Prostate gland (tissue), 2 donors: ENCODE data around the gene MAGEB17. TPM values are rescaled to one million over a fixed set of nuclear protein-coding genes. Genes with fewer than 3 reads are reported as not detected.
A peak's percentile ranks its signal among the peaks of the same experiment; 100 is the strongest.

Experiments
- DNase-seq: peaks from one replicate; pipeline ENCODE4 v3.0.0-alpha.2; 2019; ENCODE audit warnings: low spot score
- H3K27ac ChIP-seq, 2 donors: fragments of 200-600 bp; sonication (generic); 2 replicates each; pipeline ENCODE4 v1.5.1; 2017 to 2019
- H3K27me3 ChIP-seq: fragments of 200-600 bp; sonication (generic); replicated peaks from 2 replicates; pipeline ENCODE4 v1.5.1; 2019; ENCODE audit not compliant: insufficient read depth
- H3K36me3 ChIP-seq, 2 donors: fragments of 200-600 bp; sonication (generic); 1 replicate in 1 of 2; 2 replicates in 1 of 2; pipeline versions ENCODE4 v1.5.1 to v1.8.1; 2017 to 2019
- H3K4me1 ChIP-seq: fragments of 200-600 bp; sonication (generic); replicated peaks from 2 replicates; pipeline ENCODE4 v1.5.1; 2019
- H3K4me3 ChIP-seq, 2 donors: fragments of 200-600 bp; sonication (generic); 2 replicates each; pipeline ENCODE4 v1.5.1; 2017 to 2019
- H3K9me3 ChIP-seq: fragments of 200-600 bp; sonication (generic); 2 replicates; pipeline ENCODE4 v1.5.1; 2017
- CTCF ChIP-seq, 4 experiments: fragments of 200-600 bp in 2 of 4; fragments of 450-650 bp in 2 of 4; sonication (generic) in 2 of 4; IDR thresholded peaks; 1 replicate in 3 of 4; 2 replicates in 1 of 4; pipeline ENCODE4 v1.5.1; 2016 to 2019; ENCODE audit warnings: antibody characterized with exemption in 4 of 4, mild to moderate bottlenecking in 2 of 4, moderate library complexity in 2 of 4
- POLR2A ChIP-seq: fragments of 450-650 bp; IDR thresholded peaks from one replicate; pipeline ENCODE4 v1.6.1; 2016; ENCODE audit warnings: antibody characterized with exemption, mild to moderate bottlenecking
- POLR2AphosphoS5 ChIP-seq: sonication (generic); formaldehyde crosslinking; IDR thresholded peaks from one replicate; pipeline ENCODE4 v1.6.1; 2017; ENCODE audit warnings: antibody characterized with exemption
- WGBS: methylation state at CpG from one replicate; pipeline ENCODE4 v1.1.5; 2018; 5-methylcytosine and 5-hydroxymethylcytosine counted together
- intact Hi-C: fragments of 100-400 bp; cut with DNase I; formaldehyde crosslinking; loops from one replicate; pipeline ENCODE4 v1.14.2; 2022
- total RNA-seq, 2 donors: library from RNA; depleted of rRNA; stranded (reverse); fragments of >200 nt; gene quantifications; one replicate each; pipeline ENCODE4 v1.1.0, GENCODE V29; 2016

MAGEB17 gene
- total RNA-seq, 2 donors from 2014 or later, result 0.62 to 1.1 TPM

DNA sequence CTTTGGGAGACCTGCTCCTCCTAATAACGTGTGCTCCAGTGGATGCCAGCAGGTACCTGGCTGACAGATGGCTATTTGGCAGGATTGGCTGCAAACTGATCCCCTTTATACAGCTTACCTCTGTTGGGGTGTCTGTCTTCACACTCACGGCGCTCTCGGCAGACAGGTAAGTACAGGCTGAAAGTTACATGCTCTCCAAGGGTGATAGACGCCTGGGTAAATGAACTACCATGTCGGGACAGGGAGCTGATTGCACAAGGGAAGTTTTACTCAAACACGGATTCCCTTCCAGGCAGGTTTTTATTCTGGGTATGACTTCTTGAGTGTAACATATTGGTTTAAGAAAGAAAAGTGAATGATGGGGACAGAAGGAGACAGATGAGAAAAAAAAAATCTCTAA, 43.1 kb upstream of the MAGEB17 start:
- intact Hi-C loops, result loop anchor here (5.0 kb wide), 1 partner anchor 318 kb away; no protein-coding TSS in a partner anchor
- Histone ChIP-seq H3K27me3 (no peaks in the 10 kb centered on the region), H3K4me1 (no peaks in the 10 kb centered on the region), H3K4me3 (no peak overlapping the region), H3K27ac (no peak overlapping the region), H3K36me3 (no peaks in the 10 kb centered on the region), H3K9me3 (no peaks in the 10 kb centered on the region)
- TF ChIP-seq POLR2AphosphoS5 (no peak), POLR2A (no peak), CTCF (IDR thresholded peaks at IDR 0.05) (no peak)
- DNase-seq, result no peak
- 41% methylated on average over 7 of the region's 7 CpGs for WGBS

GRCh38 chrX:16125520-16126149, 41.6 kb upstream of the MAGEB17 start:
- no peak for TF ChIP-seq POLR2A
- no peak for TF ChIP-seq POLR2AphosphoS5
- no peak for TF ChIP-seq CTCF (IDR thresholded peaks at IDR 0.05)
- Histone ChIP-seq H3K27me3 (no peaks in the 10 kb centered on the region), H3K4me1 (no peaks in the 10 kb centered on the region), H3K9me3 (no peaks in the 10 kb centered on the region), H3K4me3 (no peak overlapping the region), H3K36me3 (no peaks in the 10 kb centered on the region), H3K27ac (peak overlapping the region in 1 of 2 donors; percentile 27)
- DNase-seq, result peak; percentile 8
- 47% methylated on average over 4 of the region's 5 CpGs for WGBS
- intact Hi-C loops, result no loop called here

DNA sequence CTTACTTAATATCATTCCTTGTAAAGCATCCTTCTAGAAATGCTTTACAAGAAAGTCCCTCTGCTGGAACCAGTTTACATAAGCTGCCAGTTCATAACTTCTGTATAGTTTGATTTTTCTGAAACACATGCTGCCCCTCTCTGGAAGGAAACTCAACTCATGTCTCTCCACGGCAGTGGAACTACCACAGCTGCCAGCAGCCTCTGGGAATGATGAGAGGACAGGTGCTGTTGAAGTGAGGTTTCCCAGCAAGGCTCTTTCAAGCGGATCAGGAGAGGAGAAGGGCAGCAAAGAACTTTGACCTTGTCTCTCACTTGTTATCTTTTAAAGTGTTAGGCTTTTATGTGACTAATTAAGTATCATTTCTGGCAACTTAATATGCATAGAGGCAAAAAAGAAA, 36.6 kb upstream of the MAGEB17 start:
- WGBS, result 65% methylated on average over 2 of the region's 2 CpGs
- TF ChIP-seq CTCF (IDR thresholded peaks at IDR 0.05), result no peak
- no peak for TF ChIP-seq POLR2A
- TF ChIP-seq POLR2AphosphoS5, result no peak
- H3K27me3 ChIP-seq, result no peaks in the 10 kb centered on the region
- no peak for DNase-seq
- H3K4me3 ChIP-seq, result no peak overlapping the region
- H3K27ac ChIP-seq, result no peak overlapping the region
- intact Hi-C loops, result no loop called here
- H3K9me3 ChIP-seq, result no peaks in the 10 kb centered on the region
- H3K4me1 ChIP-seq, result no peaks in the 10 kb centered on the region
- H3K36me3 ChIP-seq, result no peaks in the 10 kb centered on the region

DNA sequence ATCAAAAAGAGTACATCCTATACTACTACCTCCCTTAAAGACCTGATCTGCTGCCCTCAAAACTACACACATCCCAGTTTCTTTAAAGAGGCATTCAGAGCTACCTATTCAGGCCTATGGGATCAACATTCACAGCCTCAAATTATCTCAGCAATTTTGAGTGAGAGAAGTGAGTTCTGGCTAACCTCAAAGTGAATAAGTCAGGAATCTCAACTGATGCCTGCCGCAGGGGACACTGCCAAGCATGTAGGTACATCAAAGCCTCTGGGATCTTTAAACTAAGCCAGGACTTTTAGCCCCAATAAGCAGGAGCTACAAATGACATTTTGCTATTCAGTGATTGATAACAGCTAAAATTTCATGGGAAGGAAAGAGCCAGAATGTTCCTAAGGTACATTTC, 32.3 kb upstream of the MAGEB17 start:
- Histone ChIP-seq H3K27ac (no peak overlapping the region), H3K9me3 (no peaks in the 10 kb centered on the region), H3K27me3 (no peaks in the 10 kb centered on the region), H3K4me3 (no peak overlapping the region), H3K36me3 (no peaks in the 10 kb centered on the region), H3K4me1 (no peaks in the 10 kb centered on the region)
- intact Hi-C loops, result no loop called here
- no peak for TF ChIP-seq POLR2A
- TF ChIP-seq CTCF (IDR thresholded peaks at IDR 0.05), result no peak
- TF ChIP-seq POLR2AphosphoS5, result no peak
- no peak for DNase-seq
- 71% methylated on average over 1 of the region's 1 CpG for WGBS

- intact Hi-C loops, result no loop called here
- H3K9me3 ChIP-seq, result no peaks in the 10 kb centered on the region
- TF ChIP-seq POLR2AphosphoS5, result no peak
- no peak for TF ChIP-seq CTCF (IDR thresholded peaks at IDR 0.05)
- no peak for TF ChIP-seq POLR2A
- no peak overlapping the region for H3K4me3 ChIP-seq
- H3K27me3 ChIP-seq, result no peaks in the 10 kb centered on the region
- no peak overlapping the region for H3K27ac ChIP-seq
- no peak for DNase-seq
- H3K36me3 ChIP-seq, result no peaks in the 10 kb centered on the region
- 80% methylated on average over 2 of the region's 2 CpGs for WGBS
- H3K4me1 ChIP-seq, result no peaks in the 10 kb centered on the region
Measured at GRCh38 chrX:16136080-16136479, 31.2 kb upstream of the MAGEB17 start.
